Body of pancreas (tissue), 4 donors: ENCODE measurements around the gene LCE2D. TPM values are rescaled to one million over a fixed set of nuclear protein-coding genes. Genes with fewer than 3 reads are reported as not detected.
"Not testable (repeated sequence)": the region's sequence is repeated elsewhere in the genome, so short reads cannot be mapped to it uniquely, and the experiment has no call there.

Experiments
- ATAC-seq: fragments of 150-250 bp; one replicate; pipeline ENCODE4 v1.9.1; 2016
- DNase-seq, 4 donors: peaks; one replicate each; pipeline ENCODE4 v3.0.0-alpha.2; 2019
- H3K27ac ChIP-seq, 4 donors: fragments of 200-600 bp; sonication (generic); 1 replicate in 3 of 4; 2 replicates in 1 of 4; pipeline versions ENCODE4 v1.5.1 to v1.6.1; 2016 to 2019; ENCODE audit warnings: mild to moderate bottlenecking in 1 of 4, mixed read lengths in 1 of 4, moderate library complexity in 1 of 4
- H3K27me3 ChIP-seq, 2 donors: fragments of 200-600 bp; sonication (generic); one replicate each; pipeline ENCODE4 v1.6.0; 2016; ENCODE audit warnings: mild to moderate bottlenecking in 1 of 2
- H3K36me3 ChIP-seq, 2 donors: fragments of 200-600 bp; sonication (generic); replicated peaks in 1 of 2; 2 replicates each; pipeline ENCODE4 v1.5.1; 2016; ENCODE audit warnings: low read depth in 2 of 2; ENCODE audit not compliant: insufficient read depth in 1 of 2
- H3K4me1 ChIP-seq: fragments of 200-600 bp; sonication (generic); one replicate; pipeline ENCODE4 v1.6.0; 2016
- H3K4me3 ChIP-seq, 2 donors: fragments of 200-600 bp; sonication (generic); 1 replicate in 1 of 2; 2 replicates in 1 of 2; pipeline ENCODE4 v1.5.1; 2016 to 2019
- H3K9me3 ChIP-seq, 3 donors: fragments of 200-600 bp; sonication (generic); 1 replicate in 2 of 3; 2 replicates in 1 of 3; pipeline ENCODE4 v1.5.1; 2016
- CTCF ChIP-seq, 7 experiments: fragments of 450-650 bp in 4 of 7; fragments of 200-600 bp in 3 of 7; sonication (generic) in 3 of 7; IDR thresholded peaks; one replicate each; pipeline ENCODE4 v1.5.1; 2016 to 2019; ENCODE audit warnings: antibody characterized with exemption in 7 of 7
- POLR2A ChIP-seq, 3 donors: fragments of 450-650 bp; IDR thresholded peaks; one replicate each; pipeline ENCODE4 v1.6.1; 2016; ENCODE audit warnings: antibody characterized with exemption in 3 of 3, mild to moderate bottlenecking in 2 of 3
- WGBS, 2 donors: methylation state at CpG; one replicate each; pipeline ENCODE4 v1.1.5; 2017; 5-methylcytosine and 5-hydroxymethylcytosine counted together
- intact Hi-C: fragments of 100-400 bp; cut with DNase I; formaldehyde crosslinking; loops from one replicate; pipeline ENCODE4 v1.15.1; 2023
- total RNA-seq, 2 donors: library from RNA; depleted of rRNA; stranded (reverse); fragments of >200 nt; gene quantifications; one replicate each; pipeline ENCODE4 v1.1.0, GENCODE V29; 2016

Gene LCE2D
- total RNA-seq, 2 donors from 2014 or later = not detected

- DNase-seq (no peak), ATAC-seq (no peak)
- no peak overlapping the region for H3K4me3 ChIP-seq
- intact Hi-C loops = no loop called here
- H3K27ac ChIP-seq = no peak overlapping the region
- TF ChIP-seq POLR2A (IDR thresholded peaks at IDR 0.05) (no peak), CTCF (IDR thresholded peaks at IDR 0.05) (no peak)
- WGBS, 2 donors = 53 to 58% methylated on average over 2 of the region's 2 CpGs
- no peaks in the 10 kb centered on the region for H3K36me3 ChIP-seq
- H3K9me3 ChIP-seq = no peaks in the 10 kb centered on the region
- no peaks in the 10 kb centered on the region for H3K4me1 ChIP-seq
- H3K27me3 ChIP-seq = no peaks in the 10 kb centered on the region
Measured at GRCh38 chr1:152681616-152682015, 18.4 kb downstream of the LCE2D start.

DNA sequence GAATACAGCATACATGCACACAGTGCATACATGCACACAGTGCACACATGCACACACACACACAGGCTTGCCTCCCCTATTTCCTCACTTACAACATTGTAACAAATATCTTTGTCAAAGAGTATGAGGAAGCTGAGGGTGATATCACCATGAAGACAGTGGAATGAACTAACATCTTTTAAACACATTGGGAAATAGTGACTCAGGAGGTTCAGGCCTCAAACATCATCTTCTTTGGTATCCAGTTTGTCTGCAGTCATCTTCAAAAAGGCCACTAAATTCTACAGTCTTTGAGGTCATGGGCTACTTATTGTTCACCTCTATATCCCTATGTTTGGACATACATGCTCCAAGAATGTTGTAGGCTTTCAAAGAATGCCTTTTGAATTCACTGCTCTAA, 20.7 kb downstream of the LCE2D start:
- ATAC-seq = no peak
- DNase-seq = no peak
- no peaks in the 10 kb centered on the region for H3K9me3 ChIP-seq
- H3K4me3 ChIP-seq = no peak overlapping the region
- no peaks in the 10 kb centered on the region for H3K36me3 ChIP-seq
- H3K4me1 ChIP-seq = no peaks in the 10 kb centered on the region
- H3K27me3 ChIP-seq = no peaks in the 10 kb centered on the region
- intact Hi-C loops = no loop called here
- TF ChIP-seq POLR2A (IDR thresholded peaks at IDR 0.05) = no peak
- no peak for TF ChIP-seq CTCF (IDR thresholded peaks at IDR 0.05)
- H3K27ac ChIP-seq = no peak overlapping the region

DNA sequence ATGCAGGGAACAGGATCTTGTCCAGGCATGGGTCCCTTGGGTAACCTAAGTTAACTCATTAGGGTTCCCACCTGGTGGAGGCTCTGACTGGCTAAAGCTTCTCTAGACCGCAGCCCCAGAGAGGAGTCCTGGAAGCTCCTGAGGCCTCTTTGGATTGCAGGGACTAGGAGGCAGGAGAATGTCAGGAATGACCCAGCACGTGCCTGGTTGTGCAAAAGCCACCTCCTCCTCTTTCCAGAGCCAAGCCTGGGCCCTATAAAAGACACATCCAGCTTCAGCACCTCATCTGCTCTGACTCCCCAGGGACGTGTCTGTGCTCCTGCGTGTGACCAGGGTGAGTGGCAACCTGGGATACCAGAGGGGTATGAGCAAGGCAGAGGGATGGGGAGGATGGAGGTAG, 22.6 kb downstream of the LCE2D start, which contains the start of gene LCE2B:
Gene LCE2B (plus strand): TSS at position 301 of the 400 bp plus-strand sequence. CDS start 721 bp downstream, outside the sequence.
- H3K27me3 ChIP-seq, DNase-seq, H3K36me3 ChIP-seq, H3K27ac ChIP-seq, H3K4me1 ChIP-seq, intact Hi-C loops, H3K9me3 ChIP-seq, H3K4me3 ChIP-seq, ATAC-seq: not testable (repeated sequence)
- WGBS, 2 donors = 68 to 100% methylated on average over 2 to 4 of the region's 4 CpGs

- DNase-seq = no peak
- Histone ChIP-seq H3K27ac (no peak within 1 kb of the TSS), H3K4me3 (no peak within 1 kb of the TSS), H3K36me3 (no peaks in the 10 kb centered on the region), H3K27me3 (no peaks in the 10 kb centered on the region), H3K9me3 (no peaks in the 10 kb centered on the region), H3K4me1 (no peaks in the 10 kb centered on the region)
- intact Hi-C loops = no loop called here
- no peak for ATAC-seq
- 31 to 52% methylated on average over 4 of the region's 4 CpGs for WGBS, 2 donors
- no peak for TF ChIP-seq CTCF (IDR thresholded peaks at IDR 0.05)
- TF ChIP-seq POLR2A (IDR thresholded peaks at IDR 0.05) = no peak
Measured at GRCh38 chr1:152697701-152698600, 34.8 kb downstream of the LCE2D start, which contains the start of gene LCE2A. TSS of gene LCE2A (plus strand) at chr1:152698345. CDS start at chr1:152698902, 557 bp downstream.

DNA sequence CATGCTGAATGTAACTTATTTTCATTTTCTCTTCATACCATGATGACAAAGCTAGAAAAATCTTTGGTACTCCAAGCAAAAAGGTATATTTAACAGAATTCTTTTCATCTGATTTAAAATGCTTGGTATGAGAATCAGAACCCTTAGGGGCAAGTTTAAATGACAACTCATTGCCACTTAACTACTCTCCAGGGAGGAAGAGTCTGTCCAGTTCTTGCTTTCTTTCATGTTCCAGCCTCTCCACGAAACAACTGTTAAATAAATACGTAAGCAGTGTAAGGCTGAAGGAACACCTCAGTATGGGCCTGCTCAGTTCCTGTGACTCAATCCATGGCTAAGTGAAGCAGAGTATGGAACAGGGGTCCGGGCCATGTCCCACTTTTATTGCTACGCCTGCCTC, 36.6 kb downstream of the LCE2D start:
- H3K27ac ChIP-seq = no peak overlapping the region
- ATAC-seq (no peak), DNase-seq (no peak)
- TF ChIP-seq POLR2A (IDR thresholded peaks at IDR 0.05) (no peak), CTCF (IDR thresholded peaks at IDR 0.05) (no peak)
- H3K27me3 ChIP-seq = no peaks in the 10 kb centered on the region
- WGBS, 2 donors = 70 to 78% methylated on average over 4 of the region's 4 CpGs
- no peaks in the 10 kb centered on the region for H3K36me3 ChIP-seq
- H3K9me3 ChIP-seq = no peaks in the 10 kb centered on the region
- no peaks in the 10 kb centered on the region for H3K4me1 ChIP-seq
- H3K4me3 ChIP-seq = no peak overlapping the region
- intact Hi-C loops = no loop called here
